Mesendoderm (in vitro differentiated cells): ENCODE results near the gene HEG1.

Experiments
- DNase-seq: peaks from one replicate; pipeline ENCODE4 v3.0.0; 2013
- H2AK5ac ChIP-seq: 2 replicates; pipeline ENCODE4 v1.6.1; 2013; ENCODE audit warnings: low read length, inconsistent platforms
- H2BK120ac ChIP-seq: 2 replicates; pipeline ENCODE4 v1.6.1; 2013; ENCODE audit warnings: low read depth, mild to moderate bottlenecking, low read length, moderate library complexity, mixed read lengths
- H2BK15ac ChIP-seq: replicated peaks from 2 replicates; pipeline ENCODE4 v1.6.1; 2013; ENCODE audit warnings: low read depth, mild to moderate bottlenecking, moderate library complexity
- H2BK5ac ChIP-seq: 2 replicates; pipeline ENCODE4 v1.6.1; 2013; ENCODE audit warnings: low read length, inconsistent platforms
- H3K18ac ChIP-seq: 2 replicates; pipeline ENCODE4 v1.6.1; 2013; ENCODE audit warnings: mild to moderate bottlenecking, low read length, mixed read lengths
- H3K23ac ChIP-seq: one replicate; pipeline ENCODE4 v1.6.1; 2013; ENCODE audit warnings: low read length
- H3K27ac ChIP-seq: 2 replicates; pipeline ENCODE4 v1.5.1; 2013; ENCODE audit warnings: low read depth, mild to moderate bottlenecking, inconsistent platforms, low read length, moderate library complexity
- H3K27me3 ChIP-seq: 2 replicates; pipeline ENCODE4 v1.6.1; 2013; ENCODE audit warnings: low read length, control low read depth, mild to moderate bottlenecking, inconsistent platforms; ENCODE audit not compliant: insufficient read depth, poor library complexity
- H3K36me3 ChIP-seq: 2 replicates; pipeline ENCODE4 v1.6.1; 2013; ENCODE audit warnings: low read length, inconsistent platforms; ENCODE audit not compliant: control insufficient read depth, insufficient read depth
- H3K4ac ChIP-seq: one replicate; pipeline ENCODE4 v1.6.1; 2013; ENCODE audit warnings: low read depth, mild to moderate bottlenecking, low read length, moderate library complexity
- H3K4me1 ChIP-seq: 2 replicates; pipeline ENCODE4 v1.6.1; 2013; ENCODE audit warnings: low read depth, low read length, inconsistent platforms; ENCODE audit not compliant: control insufficient read depth
- H3K4me2 ChIP-seq: 2 replicates; pipeline ENCODE4 v1.6.1; 2013; ENCODE audit warnings: low read length
- H3K4me3 ChIP-seq: 2 replicates; pipeline ENCODE4 v1.5.1; 2013; ENCODE audit warnings: mild to moderate bottlenecking, low read length
- H3K56ac ChIP-seq: one replicate; pipeline ENCODE4 v1.6.1; 2013; ENCODE audit warnings: low read length
- H3K79me1 ChIP-seq: 2 replicates; pipeline ENCODE4 v1.6.1; 2013; ENCODE audit warnings: low read length, inconsistent platforms
- H3K79me2 ChIP-seq: 2 replicates; pipeline ENCODE4 v1.6.1; 2013; ENCODE audit warnings: mild to moderate bottlenecking, low read length; ENCODE audit not compliant: control insufficient read depth, insufficient read depth
- H3K9ac ChIP-seq: 2 replicates; pipeline ENCODE4 v1.6.1; 2013; ENCODE audit warnings: low read length, inconsistent platforms
- H4K5ac ChIP-seq: one replicate; pipeline ENCODE4 v1.6.1; 2013; ENCODE audit warnings: low read length
- H4K8ac ChIP-seq: one replicate; pipeline ENCODE4 v1.6.1; 2013; ENCODE audit warnings: low read depth, mild to moderate bottlenecking, control low read depth, low read length, moderate library complexity
- WGBS: extraction: QIAGEN DNeasy Blood & Tissue Kit; methylation state at CpG from one replicate; pipeline ENCODE4 v1.1.7; 2013; ENCODE audit warnings: low lambda C conversion rate, missing lambda C conversion rate; ENCODE audit not compliant: insufficient coverage; ENCODE audit errors: extremely low coverage; 5-methylcytosine and 5-hydroxymethylcytosine counted together

HEG1 gene

DNA sequence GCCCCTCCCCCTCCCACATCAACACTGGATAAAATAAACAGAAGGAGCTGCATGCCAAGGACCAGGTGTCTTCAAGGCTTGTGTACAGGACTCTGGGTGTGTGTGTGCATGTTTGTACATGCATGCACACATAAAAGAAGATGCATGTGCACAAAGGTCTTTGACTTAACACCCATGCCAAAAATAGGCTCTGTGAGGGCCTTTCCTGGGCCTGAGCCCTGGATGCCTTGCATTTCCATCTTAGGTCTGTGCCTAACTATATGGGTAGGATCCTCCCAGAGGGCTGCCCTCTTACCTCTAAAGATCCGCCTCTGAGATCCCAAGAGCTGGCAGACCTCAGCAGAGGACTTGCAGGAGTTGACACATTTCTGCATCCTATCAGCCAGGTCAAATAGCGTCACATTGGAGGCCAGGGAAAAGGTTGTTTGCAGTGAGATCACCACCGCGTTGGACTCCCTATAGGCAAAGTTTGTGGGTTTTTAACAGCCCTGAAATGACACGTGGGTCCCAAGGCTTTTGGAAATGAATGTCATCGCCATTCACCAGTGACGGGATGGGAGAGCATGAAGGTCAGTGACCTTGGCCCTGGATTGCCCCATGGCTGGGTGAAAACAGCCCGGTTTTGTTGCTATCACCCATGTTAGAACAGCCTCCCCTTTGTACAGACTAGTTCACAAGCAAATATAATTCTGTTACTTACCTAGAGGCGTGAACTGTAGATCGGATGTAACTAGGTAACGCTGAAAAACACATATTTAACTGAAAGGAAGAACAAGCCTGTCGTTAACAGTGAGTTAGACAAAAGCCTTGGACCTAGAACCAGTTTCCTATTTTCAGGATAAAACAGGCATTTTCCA is 54.0 kb downstream of the HEG1 start:
- no peak for DNase-seq
- no peak overlapping the region for H2BK120ac ChIP-seq
- H3K79me1 ChIP-seq = no peaks in the 10 kb centered on the region
- H2BK15ac ChIP-seq = no peak overlapping the region
- no peak overlapping the region for H3K56ac ChIP-seq
- no CpG with 5 or more reads among the region's 12 CpGs for WGBS
- no peak overlapping the region for H2BK5ac ChIP-seq
- peaks cover 32% of the 10 kb centered on the region for H3K36me3 ChIP-seq
- no peak overlapping the region for H4K8ac ChIP-seq
- no peak overlapping the region for H3K4me3 ChIP-seq
- H3K23ac ChIP-seq = no peak overlapping the region
- no peak overlapping the region for H4K5ac ChIP-seq
- H3K27me3 ChIP-seq = no peaks in the 10 kb centered on the region
- no peak overlapping the region for H3K4ac ChIP-seq
- H3K27ac ChIP-seq = no peak overlapping the region
- no peak overlapping the region for H3K9ac ChIP-seq
- no peaks in the 10 kb centered on the region for H3K4me1 ChIP-seq
- no peak overlapping the region for H3K4me2 ChIP-seq
- H3K79me2 ChIP-seq = no peaks in the 10 kb centered on the region
- no peak overlapping the region for H3K18ac ChIP-seq
- no peak overlapping the region for H2AK5ac ChIP-seq

DNA sequence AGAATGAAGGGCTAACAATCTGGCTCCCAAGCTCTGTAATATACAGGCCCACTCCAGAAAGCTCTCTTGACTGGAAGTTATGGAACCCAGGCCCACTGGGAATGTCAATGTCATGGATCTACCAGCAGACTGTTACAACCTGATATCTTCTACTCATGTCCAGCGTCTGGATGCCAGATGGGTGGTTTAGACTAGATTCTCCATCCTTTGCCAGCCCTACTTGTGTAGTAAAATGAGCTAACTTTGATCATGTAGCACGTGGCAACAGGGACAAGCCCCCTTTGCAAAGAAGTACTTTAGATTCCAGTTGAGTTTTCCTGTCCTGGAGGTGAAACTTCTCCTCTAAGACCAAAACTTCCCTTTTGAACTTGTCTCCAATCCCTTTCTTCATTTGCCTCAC is 55.1 kb downstream of the HEG1 start:
- no peak overlapping the region for H3K4me3 ChIP-seq
- no peak for DNase-seq
- no peak overlapping the region for H3K4ac ChIP-seq
- no peaks in the 10 kb centered on the region for H3K4me1 ChIP-seq
- no peak overlapping the region for H2BK15ac ChIP-seq
- no peaks in the 10 kb centered on the region for H3K27me3 ChIP-seq
- WGBS = no CpG with 5 or more reads among the region's 2 CpGs
- H2BK120ac ChIP-seq = no peak overlapping the region
- H3K18ac ChIP-seq = no peak overlapping the region
- H3K4me2 ChIP-seq = no peak overlapping the region
- no peaks in the 10 kb centered on the region for H3K79me1 ChIP-seq
- H2BK5ac ChIP-seq = no peak overlapping the region
- no peak overlapping the region for H2AK5ac ChIP-seq
- H3K56ac ChIP-seq = no peak overlapping the region
- H3K9ac ChIP-seq = no peak overlapping the region
- no peak overlapping the region for H3K27ac ChIP-seq
- H3K23ac ChIP-seq = no peak overlapping the region
- no peak overlapping the region for H4K5ac ChIP-seq
- no peak overlapping the region for H4K8ac ChIP-seq
- H3K36me3 ChIP-seq = peaks cover 32% of the 10 kb centered on the region
- no peaks in the 10 kb centered on the region for H3K79me2 ChIP-seq

DNA sequence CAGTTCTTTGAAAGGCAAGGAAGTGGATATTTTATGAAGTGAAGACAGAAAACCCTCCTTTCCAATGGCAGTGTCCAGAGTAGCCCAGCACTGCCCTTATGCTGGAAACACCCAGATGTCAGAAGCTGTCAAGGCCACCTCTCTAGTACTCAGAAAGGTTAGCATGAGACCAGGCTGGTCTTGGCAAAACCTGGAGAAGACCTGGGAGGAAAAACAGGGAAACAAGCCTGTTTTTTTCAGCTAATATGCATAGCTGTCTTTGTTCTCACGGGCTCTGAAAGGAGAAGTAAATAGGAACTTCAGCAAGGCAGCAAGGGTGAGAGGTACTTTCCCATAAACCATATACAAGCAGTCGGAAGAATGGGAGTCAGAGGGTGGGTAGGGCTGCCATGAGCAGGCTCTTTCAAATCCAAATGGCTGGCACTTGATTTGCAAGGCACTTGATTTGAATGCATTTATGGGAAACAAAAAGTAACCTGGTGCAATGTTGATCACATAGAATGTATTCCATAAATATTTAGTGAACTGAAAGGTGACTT is 55.8 kb downstream of the HEG1 start:
- no peak overlapping the region for H3K18ac ChIP-seq
- no peaks in the 10 kb centered on the region for H3K4me1 ChIP-seq
- no peak overlapping the region for H2BK15ac ChIP-seq
- no peak for DNase-seq
- no CpG with 5 or more reads among the region's 2 CpGs for WGBS
- no peak overlapping the region for H3K4ac ChIP-seq
- H3K56ac ChIP-seq = no peak overlapping the region
- no peaks in the 10 kb centered on the region for H3K27me3 ChIP-seq
- H3K36me3 ChIP-seq = peaks cover 32% of the 10 kb centered on the region
- no peak overlapping the region for H3K23ac ChIP-seq
- H4K8ac ChIP-seq = no peak overlapping the region
- no peak overlapping the region for H3K4me3 ChIP-seq
- H2BK120ac ChIP-seq = no peak overlapping the region
- H3K79me2 ChIP-seq = no peaks in the 10 kb centered on the region
- H4K5ac ChIP-seq = no peak overlapping the region
- H3K4me2 ChIP-seq = no peak overlapping the region
- no peak overlapping the region for H3K27ac ChIP-seq
- H3K9ac ChIP-seq = no peak overlapping the region
- no peak overlapping the region for H2BK5ac ChIP-seq
- no peaks in the 10 kb centered on the region for H3K79me1 ChIP-seq
- H2AK5ac ChIP-seq = no peak overlapping the region

GRCh38 chr3:124999317-124999716 is 56.5 kb downstream of the HEG1 start:
- WGBS = no CpG with 5 or more reads among the region's 1 CpG
- no peak overlapping the region for H3K27ac ChIP-seq
- H3K4ac ChIP-seq = no peak overlapping the region
- no peak overlapping the region for H3K18ac ChIP-seq
- H3K9ac ChIP-seq = no peak overlapping the region
- no peak overlapping the region for H2BK15ac ChIP-seq
- H3K79me2 ChIP-seq = no peaks in the 10 kb centered on the region
- H4K8ac ChIP-seq = no peak overlapping the region
- H2BK120ac ChIP-seq = no peak overlapping the region
- H3K56ac ChIP-seq = no peak overlapping the region
- no peak overlapping the region for H3K23ac ChIP-seq
- no peak overlapping the region for H3K4me3 ChIP-seq
- H3K4me2 ChIP-seq = no peak overlapping the region
- no peaks in the 10 kb centered on the region for H3K79me1 ChIP-seq
- H2BK5ac ChIP-seq = no peak overlapping the region
- H4K5ac ChIP-seq = no peak overlapping the region
- no peak overlapping the region for H2AK5ac ChIP-seq
- peaks cover 29% of the 10 kb centered on the region for H3K36me3 ChIP-seq
- no peak for DNase-seq
- no peaks in the 10 kb centered on the region for H3K27me3 ChIP-seq
- no peaks in the 10 kb centered on the region for H3K4me1 ChIP-seq

DNA sequence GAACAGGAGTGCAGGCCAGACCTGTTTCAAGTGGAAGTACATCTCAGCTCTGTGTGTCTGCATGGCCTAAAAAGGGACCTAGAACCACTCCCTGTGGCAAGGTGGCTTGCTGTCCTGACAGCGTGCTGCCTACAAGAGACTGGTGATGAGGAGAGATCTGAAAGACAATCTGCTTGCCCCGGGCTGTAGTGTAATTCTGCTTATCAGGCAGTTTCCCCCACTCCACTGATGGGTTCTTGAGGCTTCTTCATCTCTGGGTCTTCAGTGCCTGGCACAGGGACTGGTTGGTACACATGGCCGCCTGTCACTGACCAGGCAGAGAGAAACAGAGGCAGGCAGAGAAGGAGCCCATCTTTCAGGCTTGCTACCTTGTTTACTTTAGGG is 57.6 kb downstream of the HEG1 start:
- H2BK120ac ChIP-seq = no peak overlapping the region
- no peak overlapping the region for H3K9ac ChIP-seq
- H2BK5ac ChIP-seq = no peak overlapping the region
- H3K56ac ChIP-seq = no peak overlapping the region
- no peaks in the 10 kb centered on the region for H3K27me3 ChIP-seq
- no peak overlapping the region for H3K4me2 ChIP-seq
- no peaks in the 10 kb centered on the region for H3K79me2 ChIP-seq
- H4K5ac ChIP-seq = no peak overlapping the region
- H4K8ac ChIP-seq = no peak overlapping the region
- no peaks in the 10 kb centered on the region for H3K4me1 ChIP-seq
- H3K27ac ChIP-seq = no peak overlapping the region
- no peak overlapping the region for H3K18ac ChIP-seq
- H3K4me3 ChIP-seq = no peak overlapping the region
- peaks cover 28% of the 10 kb centered on the region for H3K36me3 ChIP-seq
- no peaks in the 10 kb centered on the region for H3K79me1 ChIP-seq
- no peak overlapping the region for H3K23ac ChIP-seq
- no CpG with 5 or more reads among the region's 3 CpGs for WGBS
- H2AK5ac ChIP-seq = no peak overlapping the region
- no peak overlapping the region for H2BK15ac ChIP-seq
- H3K4ac ChIP-seq = no peak overlapping the region
- no peak for DNase-seq
